ENCODE measurements around the gene LIME1. TPM values are rescaled to one million over a fixed set of nuclear protein-coding genes. Genes with fewer than 3 reads are reported as not detected.

Gene LIME1
- total RNA-seq, 1 donor from 2014 or later, result 0.47 TPM

DNA sequence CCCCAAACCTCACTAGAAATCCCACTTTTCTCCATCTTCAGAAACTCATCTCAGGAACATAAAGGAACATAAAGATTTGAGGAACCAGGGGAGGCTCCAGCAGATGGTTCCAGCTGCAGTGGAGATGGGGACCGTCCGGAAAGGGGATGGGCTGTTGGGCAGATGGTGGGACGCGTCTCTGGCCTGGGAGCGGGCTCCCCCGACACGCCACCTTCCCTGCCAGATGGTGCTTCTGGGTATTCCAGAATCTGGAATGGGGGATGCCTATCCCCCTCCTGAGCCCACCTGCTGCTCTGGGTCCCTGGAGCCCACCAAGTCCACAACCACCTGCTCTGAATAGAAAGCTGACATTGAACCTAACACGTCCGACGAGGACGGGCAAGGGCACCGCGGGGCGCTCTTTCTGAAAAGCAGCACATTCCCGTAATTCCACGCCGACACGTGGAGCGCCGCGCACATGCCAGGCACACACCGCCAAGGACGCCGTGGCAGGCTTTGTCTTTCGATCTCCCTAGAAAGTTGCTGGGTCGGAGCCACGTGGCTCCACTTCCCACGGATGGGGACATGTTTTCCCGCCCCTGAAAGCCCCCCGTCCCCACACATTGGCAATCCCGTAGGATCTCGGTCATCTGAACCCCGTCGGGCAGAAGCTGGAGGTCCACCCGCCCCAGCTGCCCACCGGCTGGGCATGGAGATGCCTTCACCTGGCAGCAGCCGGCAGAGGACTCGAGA lies 30.4 kb downstream of the LIME1 start:
- Mint-ChIP-seq H3K4me1 (no peaks in the 10 kb centered on the region), H3K27me3 (ENCODE audit: insufficient read depth, low read depth) (no peaks in the 10 kb centered on the region), H3K9me3 (no peaks in the 10 kb centered on the region), H3K27ac (no peak overlapping the region), H3K36me3 (peaks cover 4% of the 10 kb centered on the region), H3K4me3 (no peak overlapping the region)
- Histone ChIP-seq H3K79me2 (ENCODE audit: low read depth) (no peaks in the 10 kb centered on the region), H2AFZ (replicated peaks) (no peak overlapping the region), H3K36me3 (no peaks in the 10 kb centered on the region), H3K9me3 (ENCODE audit: low read depth) (no peaks in the 10 kb centered on the region), H4K20me1 (ENCODE audit: low read depth) (no peaks in the 10 kb centered on the region), H3K4me1 (no peaks in the 10 kb centered on the region), H3F3A (ENCODE audit: low read depth) (no peaks in the 10 kb centered on the region), H3K9ac (no peak overlapping the region), H3K4me2 (no peak overlapping the region), H3K27ac (no peak overlapping the region), H3K27me3 (no peaks in the 10 kb centered on the region), H3K4me3 (no peak overlapping the region)
- DNase-seq (ENCODE audit: low spot score), result no peak
- TF ChIP-seq EZH2phosphoT487 (IDR thresholded peaks at IDR 0.05), result no peak
- no peak for TF ChIP-seq EZH2 (IDR thresholded peaks at IDR 0.05)
- TF ChIP-seq, protein P1, sequence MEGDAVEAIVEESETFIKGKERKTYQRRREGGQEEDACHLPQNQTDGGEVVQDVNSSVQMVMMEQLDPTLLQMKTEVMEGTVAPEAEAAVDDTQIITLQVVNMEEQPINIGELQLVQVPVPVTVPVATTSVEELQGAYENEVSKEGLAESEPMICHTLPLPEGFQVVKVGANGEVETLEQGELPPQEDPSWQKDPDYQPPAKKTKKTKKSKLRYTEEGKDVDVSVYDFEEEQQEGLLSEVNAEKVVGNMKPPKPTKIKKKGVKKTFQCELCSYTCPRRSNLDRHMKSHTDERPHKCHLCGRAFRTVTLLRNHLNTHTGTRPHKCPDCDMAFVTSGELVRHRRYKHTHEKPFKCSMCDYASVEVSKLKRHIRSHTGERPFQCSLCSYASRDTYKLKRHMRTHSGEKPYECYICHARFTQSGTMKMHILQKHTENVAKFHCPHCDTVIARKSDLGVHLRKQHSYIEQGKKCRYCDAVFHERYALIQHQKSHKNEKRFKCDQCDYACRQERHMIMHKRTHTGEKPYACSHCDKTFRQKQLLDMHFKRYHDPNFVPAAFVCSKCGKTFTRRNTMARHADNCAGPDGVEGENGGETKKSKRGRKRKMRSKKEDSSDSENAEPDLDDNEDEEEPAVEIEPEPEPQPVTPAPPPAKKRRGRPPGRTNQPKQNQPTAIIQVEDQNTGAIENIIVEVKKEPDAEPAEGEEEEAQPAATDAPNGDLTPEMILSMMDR (IDR thresholded peaks at IDR 0.05), result no peak

DNA sequence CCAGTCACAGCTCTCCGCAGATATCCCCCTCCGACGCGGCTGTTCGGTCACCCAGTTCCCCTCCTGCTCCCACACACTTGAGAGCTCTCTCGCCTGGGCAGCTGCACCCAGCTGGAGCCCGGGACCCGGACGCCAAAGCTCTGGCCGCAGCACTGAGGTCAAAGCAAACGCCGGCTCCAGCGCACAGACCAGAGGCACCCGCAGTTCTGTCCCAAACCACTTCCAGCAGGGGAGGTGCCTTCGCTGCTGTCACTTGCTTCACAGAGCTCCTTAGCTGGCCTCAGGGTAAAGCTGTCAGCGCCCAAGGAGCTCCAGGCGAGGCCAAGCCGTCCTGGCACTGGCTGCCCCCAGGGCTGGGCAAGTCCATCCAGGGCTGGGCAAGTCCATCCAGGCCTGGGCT lies 31.0 kb downstream of the LIME1 start:
- H3K4me1 ChIP-seq, result no peaks in the 10 kb centered on the region
- no peak overlapping the region for H3K9ac ChIP-seq
- no peaks in the 10 kb centered on the region for H3K9me3 Mint-ChIP-seq
- H3K27me3 Mint-ChIP-seq (ENCODE audit: insufficient read depth, low read depth), result no peaks in the 10 kb centered on the region
- no peak overlapping the region for H3K27ac Mint-ChIP-seq
- no peaks in the 10 kb centered on the region for H3K79me2 ChIP-seq (ENCODE audit: low read depth)
- H3K9me3 ChIP-seq (ENCODE audit: low read depth), result no peaks in the 10 kb centered on the region
- TF ChIP-seq EZH2 (IDR thresholded peaks at IDR 0.05) (no peak), EZH2phosphoT487 (IDR thresholded peaks at IDR 0.05) (no peak)
- TF ChIP-seq, protein P1 (IDR thresholded peaks at IDR 0.05), result no peak
- no peaks in the 10 kb centered on the region for H3K27me3 ChIP-seq
- H2AFZ ChIP-seq (replicated peaks), result no peak overlapping the region
- no peaks in the 10 kb centered on the region for H3K4me1 Mint-ChIP-seq
- H3K27ac ChIP-seq, result no peak overlapping the region
- no peak overlapping the region for H3K4me2 ChIP-seq
- no peaks in the 10 kb centered on the region for H3K36me3 ChIP-seq
- peaks cover 4% of the 10 kb centered on the region for H3K36me3 Mint-ChIP-seq
- H3K4me3 ChIP-seq, result no peak overlapping the region
- no peak for DNase-seq (ENCODE audit: low spot score)
- H3F3A ChIP-seq (ENCODE audit: low read depth), result no peaks in the 10 kb centered on the region
- H3K4me3 Mint-ChIP-seq, result no peak overlapping the region
- no peaks in the 10 kb centered on the region for H4K20me1 ChIP-seq (ENCODE audit: low read depth)

DNA sequence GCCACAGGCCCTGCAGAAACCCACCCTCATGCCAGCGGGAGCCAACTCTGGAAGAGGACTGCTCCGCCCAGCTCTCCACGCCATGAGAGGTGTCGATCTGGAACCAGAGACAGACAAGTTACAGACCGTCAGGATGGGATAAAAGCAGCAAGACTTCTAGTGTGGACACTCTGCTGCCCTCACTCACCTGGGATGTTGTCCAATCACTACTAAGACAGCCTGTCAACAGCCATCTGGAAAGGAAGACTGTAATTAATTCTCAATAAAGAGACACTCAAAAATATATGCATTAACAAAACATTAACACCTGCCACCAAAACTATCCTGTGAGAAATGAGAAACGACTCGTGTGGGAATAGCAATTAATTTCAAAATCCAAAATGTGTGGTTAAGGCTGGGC lies 31.4 kb downstream of the LIME1 start:
- Mint-ChIP-seq H3K4me3 (no peak overlapping the region), H3K36me3 (peaks cover 4% of the 10 kb centered on the region), H3K27ac (no peak overlapping the region), H3K27me3 (ENCODE audit: insufficient read depth, low read depth) (no peaks in the 10 kb centered on the region), H3K4me1 (no peaks in the 10 kb centered on the region), H3K9me3 (no peaks in the 10 kb centered on the region)
- Histone ChIP-seq H3K4me1 (no peaks in the 10 kb centered on the region), H3K4me3 (no peak overlapping the region), H3K79me2 (ENCODE audit: low read depth) (no peaks in the 10 kb centered on the region), H3K9me3 (ENCODE audit: low read depth) (no peaks in the 10 kb centered on the region), H3K9ac (no peak overlapping the region), H4K20me1 (ENCODE audit: low read depth) (no peaks in the 10 kb centered on the region), H3F3A (ENCODE audit: low read depth) (no peaks in the 10 kb centered on the region), H3K36me3 (no peaks in the 10 kb centered on the region), H3K27ac (no peak overlapping the region), H2AFZ (replicated peaks) (no peak overlapping the region), H3K4me2 (no peak overlapping the region), H3K27me3 (no peaks in the 10 kb centered on the region)
- no peak for DNase-seq (ENCODE audit: low spot score)
- TF ChIP-seq EZH2 (IDR thresholded peaks at IDR 0.05), result no peak
- TF ChIP-seq, protein P1 (IDR thresholded peaks at IDR 0.05), result no peak
- TF ChIP-seq EZH2phosphoT487 (IDR thresholded peaks at IDR 0.05), result no peak
